ENCODE measurements around the gene ZNF319. TPM values are rescaled to one million over a fixed set of nuclear protein-coding genes. Genes with fewer than 3 reads are reported as not detected.

The ZNF319 gene
- total RNA-seq, 1 donor from 2014 or later: 14.9 TPM

- H3K4me3 Mint-ChIP-seq (ENCODE audit: low read depth): no peak overlapping the region
- H3K4me1 Mint-ChIP-seq (ENCODE audit: low read depth): peaks cover 3% of the 10 kb centered on the region
- DNase-seq (ENCODE audit: low spot score, unreplicated experiment): no peak
- H3K36me3 Mint-ChIP-seq (ENCODE audit: insufficient read depth): no peaks in the 10 kb centered on the region
- peaks cover 50% of the 10 kb centered on the region for H3K27me3 Mint-ChIP-seq
- no peak overlapping the region for H3K27ac Mint-ChIP-seq
- no peak for TF ChIP-seq CTCF (IDR thresholded peaks at IDR 0.05; ENCODE audit: unreplicated experiment)
- no peaks in the 10 kb centered on the region for H3K9me3 Mint-ChIP-seq (ENCODE audit: low read depth)
Measured at GRCh38 chr16:57987441-57988177, 12.9 kb downstream of the ZNF319 start.

DNA sequence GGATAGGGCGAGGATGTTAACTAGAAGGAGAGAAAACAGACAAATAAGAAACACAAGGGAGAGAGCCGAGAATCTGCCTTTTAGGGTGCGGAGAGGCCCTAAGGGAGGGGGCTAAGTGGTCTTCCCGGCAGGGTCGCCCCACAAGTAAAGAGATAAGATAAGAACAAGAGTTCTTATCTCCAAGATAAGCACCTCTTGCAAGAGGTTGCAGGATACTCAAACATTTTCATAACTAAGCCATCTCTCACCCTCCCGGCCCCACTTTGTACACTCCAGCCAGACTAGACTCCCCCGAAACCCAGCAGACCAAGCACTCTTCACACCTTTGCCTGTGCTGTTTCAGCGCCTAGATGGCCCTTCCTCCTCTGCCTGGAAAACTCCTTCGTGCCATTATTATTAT, 14.3 kb downstream of the ZNF319 start:
- Mint-ChIP-seq H3K27me3 (peaks cover 57% of the 10 kb centered on the region), H3K27ac (no peak overlapping the region)
- TF ChIP-seq CTCF (IDR thresholded peaks at IDR 0.05; ENCODE audit: unreplicated experiment): no peak

GRCh38 chr16:57985204-57986181, 15.0 kb downstream of the ZNF319 start:
- no peak for TF ChIP-seq CTCF (IDR thresholded peaks at IDR 0.05; ENCODE audit: unreplicated experiment)
- peaks cover 57% of the 10 kb centered on the region for H3K27me3 Mint-ChIP-seq
- H3K4me3 Mint-ChIP-seq (ENCODE audit: low read depth): peak overlapping the region; percentile 72
- H3K36me3 Mint-ChIP-seq (ENCODE audit: insufficient read depth): no peaks in the 10 kb centered on the region
- H3K9me3 Mint-ChIP-seq (ENCODE audit: low read depth): no peaks in the 10 kb centered on the region
- no peak for DNase-seq (ENCODE audit: low spot score, unreplicated experiment)
- H3K4me1 Mint-ChIP-seq (ENCODE audit: low read depth): peaks cover 2% of the 10 kb centered on the region
- no peak overlapping the region for H3K27ac Mint-ChIP-seq

More for the DNA sequence above, 14.3 kb downstream of the ZNF319 start:
- Mint-ChIP-seq H3K36me3 (ENCODE audit: insufficient read depth) (no peaks in the 10 kb centered on the region), H3K4me1 (ENCODE audit: low read depth) (peaks cover 2% of the 10 kb centered on the region), H3K4me3 (ENCODE audit: low read depth) (no peak overlapping the region), H3K9me3 (ENCODE audit: low read depth) (no peaks in the 10 kb centered on the region)
- no peak for DNase-seq (ENCODE audit: low spot score, unreplicated experiment)

- H3K27me3 Mint-ChIP-seq: peaks cover 60% of the 10 kb centered on the region
- peak overlapping the region; percentile 72 for H3K4me3 Mint-ChIP-seq (ENCODE audit: low read depth)
- no peaks in the 10 kb centered on the region for H3K9me3 Mint-ChIP-seq (ENCODE audit: low read depth)
- H3K4me1 Mint-ChIP-seq (ENCODE audit: low read depth): peaks cover 2% of the 10 kb centered on the region
- H3K36me3 Mint-ChIP-seq (ENCODE audit: insufficient read depth): no peaks in the 10 kb centered on the region
- TF ChIP-seq CTCF (IDR thresholded peaks at IDR 0.05; ENCODE audit: unreplicated experiment): no peak
- DNase-seq (ENCODE audit: low spot score, unreplicated experiment): peak; percentile 82
- H3K27ac Mint-ChIP-seq: no peak overlapping the region
Measured at GRCh38 chr16:57984443-57985203, 15.8 kb downstream of the ZNF319 start.

- no peak overlapping the region for H3K4me3 Mint-ChIP-seq (ENCODE audit: low read depth)
- TF ChIP-seq CTCF (IDR thresholded peaks at IDR 0.05; ENCODE audit: unreplicated experiment): no peak
- H3K27me3 Mint-ChIP-seq: peaks cover 50% of the 10 kb centered on the region
- H3K27ac Mint-ChIP-seq: no peak overlapping the region
- H3K36me3 Mint-ChIP-seq (ENCODE audit: insufficient read depth): no peaks in the 10 kb centered on the region
- peaks cover 5% of the 10 kb centered on the region for H3K4me1 Mint-ChIP-seq (ENCODE audit: low read depth)
- DNase-seq (ENCODE audit: low spot score, unreplicated experiment): no peak
- H3K9me3 Mint-ChIP-seq (ENCODE audit: low read depth): no peaks in the 10 kb centered on the region
Measured at GRCh38 chr16:57982385-57982784, 18.1 kb downstream of the ZNF319 start.
